Naive B cell (primary cell): ENCODE measurements around the gene TMEM204. TPM values are rescaled to one million over a fixed set of nuclear protein-coding genes. Genes with fewer than 3 reads are reported as not detected.

Experiments used
- ATAC-seq, 2 donors: fragments of 150-1000 bp; cut with Tn5 transposase; 2 replicates each; pipeline ENCODE4 v1.10.0; 2021; ENCODE audit warnings: low read depth in 2 of 2, mild to moderate bottlenecking in 2 of 2, moderate library complexity in 2 of 2
- DNase-seq: peaks from one replicate; pipeline ENCODE4 v3.0.0; 2022
- H3K27ac Mint-ChIP-seq, 6 donors: one replicate each; pipeline ENCODE4 v1.8.0; 2020 to 2022; ENCODE audit warnings: mild to moderate bottlenecking in 6 of 6, mixed read lengths in 6 of 6, moderate library complexity in 5 of 6, inconsistent platforms in 2 of 6
- H3K27me3 Mint-ChIP-seq, 3 donors: one replicate each; pipeline ENCODE4 v1.8.0; 2021 to 2022; ENCODE audit warnings: mixed read lengths in 3 of 3, mild to moderate bottlenecking in 1 of 3
- H3K36me3 Mint-ChIP-seq, 2 donors: one replicate each; pipeline ENCODE4 v1.8.0; 2020 to 2022; ENCODE audit warnings: mixed read lengths in 2 of 2, inconsistent platforms in 1 of 2, mild to moderate bottlenecking in 1 of 2
- H3K4me1 Mint-ChIP-seq, 3 donors: one replicate each; pipeline ENCODE4 v1.8.0; 2020 to 2022; ENCODE audit warnings: mixed read lengths in 3 of 3, inconsistent platforms in 1 of 3, mild to moderate bottlenecking in 1 of 3, moderate library complexity in 1 of 3
- H3K4me3 Mint-ChIP-seq, 8 donors: one replicate each; pipeline ENCODE4 v1.8.0; 2020 to 2022; ENCODE audit warnings: mild to moderate bottlenecking in 8 of 8, mixed read lengths in 8 of 8, moderate library complexity in 8 of 8, inconsistent platforms in 2 of 8
- H3K9me3 Mint-ChIP-seq, 7 donors: one replicate each; pipeline ENCODE4 v1.8.0; 2020 to 2022; ENCODE audit warnings: mixed read lengths in 7 of 7, mild to moderate bottlenecking in 5 of 7, inconsistent platforms in 2 of 7, moderate library complexity in 1 of 7
- polyA plus RNA-seq, 6 donors: library from polyadenylated mRNA; unstranded; fragments of 300-500 nt; fragmentation: Illumina TruSeq; gene quantifications; one replicate each; pipeline ENCODE4 v1.2.3, GENCODE V29; 2021; ENCODE audit warnings: low read depth in 6 of 6

TMEM204 gene
- polyA plus RNA-seq, 6 donors from 2014 or later = 5.2 to 23.9 (median 6.6) TPM

- no peaks in the 10 kb centered on the region for H3K4me1 Mint-ChIP-seq
- peak overlapping the region in 2 of 6 donors; percentile 51 to 64 for H3K27ac Mint-ChIP-seq
- H3K4me3 Mint-ChIP-seq = no peak overlapping the region
- ATAC-seq (no peak), DNase-seq (no peak)
- H3K27me3 Mint-ChIP-seq = no peaks in the 10 kb centered on the region
- peaks cover 0 to 7% of the 10 kb centered on the region in 2 donors for H3K36me3 Mint-ChIP-seq
- peaks cover 3 to 8% (median 4%) of the 10 kb centered on the region in 7 donors for H3K9me3 Mint-ChIP-seq
Measured at GRCh38 chr16:1518626-1519135, 14.8 kb upstream of the TMEM204 start.

GRCh38 chr16:1519831-1520230 lies 13.6 kb upstream of the TMEM204 start:
- no peaks in the 10 kb centered on the region for H3K27me3 Mint-ChIP-seq
- H3K36me3 Mint-ChIP-seq = peaks cover 0 to 2% of the 10 kb centered on the region in 2 donors
- no peak overlapping the region for H3K4me3 Mint-ChIP-seq
- H3K9me3 Mint-ChIP-seq = peaks cover 0 to 3% (median 3%) of the 10 kb centered on the region in 7 donors
- peak overlapping the region in 1 of 6 donors; percentile 26 for H3K27ac Mint-ChIP-seq
- DNase-seq (no peak), ATAC-seq (no peak)
- no peaks in the 10 kb centered on the region for H3K4me1 Mint-ChIP-seq

GRCh38 chr16:1520461-1520860 lies 13.0 kb upstream of the TMEM204 start:
- Mint-ChIP-seq H3K4me1 (no peaks in the 10 kb centered on the region), H3K36me3 (no peaks in the 10 kb centered on the region), H3K27ac (no peak overlapping the region), H3K4me3 (no peak overlapping the region), H3K27me3 (no peaks in the 10 kb centered on the region), H3K9me3 (peaks cover 0 to 1% (median 0%) of the 10 kb centered on the region in 7 donors)
- DNase-seq (no peak), ATAC-seq (no peak)

GRCh38 chr16:1523581-1524245 lies 9.8 kb upstream of the TMEM204 start:
- H3K4me3 Mint-ChIP-seq = no peak overlapping the region

GRCh38 chr16:1524366-1524765 lies 9.1 kb upstream of the TMEM204 start:
- Mint-ChIP-seq H3K36me3 (no peaks in the 10 kb centered on the region), H3K4me1 (peaks cover 0 to 3% (median 0%) of the 10 kb centered on the region in 3 donors), H3K27me3 (peaks cover 0 to 4% (median 0%) of the 10 kb centered on the region in 3 donors), H3K4me3 (no peak overlapping the region), H3K27ac (no peak overlapping the region), H3K9me3 (peaks cover 0 to 2% (median 0%) of the 10 kb centered on the region in 7 donors)
- DNase-seq = no peak
- no peak for ATAC-seq

More at GRCh38 chr16:1523581-1524245, 9.8 kb upstream of the TMEM204 start:
- no peak for ATAC-seq
- DNase-seq = no peak
- Mint-ChIP-seq H3K4me1 (peaks cover 0 to 3% (median 0%) of the 10 kb centered on the region in 3 donors), H3K27me3 (peaks cover 0 to 4% (median 0%) of the 10 kb centered on the region in 3 donors), H3K9me3 (peaks cover 0 to 2% (median 0%) of the 10 kb centered on the region in 7 donors), H3K27ac (peak overlapping the region in 1 of 6 donors; percentile 59), H3K36me3 (no peaks in the 10 kb centered on the region)

- H3K4me3 Mint-ChIP-seq = no peak overlapping the region
- H3K36me3 Mint-ChIP-seq = no peaks in the 10 kb centered on the region
- no peak for DNase-seq
- peaks cover 0 to 5% (median 3%) of the 10 kb centered on the region in 3 donors for H3K4me1 Mint-ChIP-seq
- peaks cover 0 to 2% (median 0%) of the 10 kb centered on the region in 7 donors for H3K9me3 Mint-ChIP-seq
- peaks cover 0 to 4% (median 0%) of the 10 kb centered on the region in 3 donors for H3K27me3 Mint-ChIP-seq
- no peak overlapping the region for H3K27ac Mint-ChIP-seq
- no peak for ATAC-seq
Measured at GRCh38 chr16:1525871-1526607, 7.4 kb upstream of the TMEM204 start.

GRCh38 chr16:1526608-1527555 lies 6.6 kb upstream of the TMEM204 start:
- H3K4me3 Mint-ChIP-seq = no peak overlapping the region
- H3K9me3 Mint-ChIP-seq = peaks cover 0 to 2% (median 0%) of the 10 kb centered on the region in 7 donors
- peaks cover 0 to 5% (median 3%) of the 10 kb centered on the region in 3 donors for H3K4me1 Mint-ChIP-seq
- H3K27me3 Mint-ChIP-seq = peaks cover 0 to 4% (median 0%) of the 10 kb centered on the region in 3 donors
- no peaks in the 10 kb centered on the region for H3K36me3 Mint-ChIP-seq
- DNase-seq (no peak), ATAC-seq (no peak)
- H3K27ac Mint-ChIP-seq = no peak overlapping the region

- H3K9me3 Mint-ChIP-seq = peaks cover 0 to 2% (median 0%) of the 10 kb centered on the region in 7 donors
- ATAC-seq (no peak), DNase-seq (no peak)
- H3K4me1 Mint-ChIP-seq = peaks cover 0 to 10% (median 3%) of the 10 kb centered on the region in 3 donors
- H3K27ac Mint-ChIP-seq = no peak overlapping the region
- no peak overlapping the region for H3K4me3 Mint-ChIP-seq
- no peaks in the 10 kb centered on the region for H3K36me3 Mint-ChIP-seq
- H3K27me3 Mint-ChIP-seq = peaks cover 0 to 7% (median 0%) of the 10 kb centered on the region in 3 donors
Measured at GRCh38 chr16:1527836-1528811, 5.3 kb upstream of the TMEM204 start.

- peaks cover 0 to 14% (median 3%) of the 10 kb centered on the region in 3 donors for H3K4me1 Mint-ChIP-seq
- H3K27ac Mint-ChIP-seq = peak overlapping the region in 1 of 6 donors; percentile 51
- no peak for ATAC-seq
Measured at GRCh38 chr16:1528921-1529537, 4.4 kb upstream of the TMEM204 start.

GRCh38 chr16:1530349-1530882 lies 3.0 kb upstream of the TMEM204 start:
- Mint-ChIP-seq H3K36me3 (no peaks in the 10 kb centered on the region), H3K4me3 (no peak overlapping the region), H3K9me3 (peaks cover 0 to 2% (median 0%) of the 10 kb centered on the region in 7 donors), H3K27ac (peak overlapping the region in 2 of 6 donors; percentile 73 to 76), H3K4me1 (peaks cover 0 to 23% (median 14%) of the 10 kb centered on the region in 3 donors), H3K27me3 (peaks cover 0 to 20% (median 0%) of the 10 kb centered on the region in 3 donors)
- DNase-seq (no peak), ATAC-seq (no peak)

More at GRCh38 chr16:1528921-1529537, 4.4 kb upstream of the TMEM204 start:
- H3K9me3 Mint-ChIP-seq = peaks cover 0 to 2% (median 0%) of the 10 kb centered on the region in 7 donors
- no peak overlapping the region for H3K4me3 Mint-ChIP-seq
- no peaks in the 10 kb centered on the region for H3K36me3 Mint-ChIP-seq
- H3K27me3 Mint-ChIP-seq = peaks cover 0 to 12% (median 0%) of the 10 kb centered on the region in 3 donors
- no peak for DNase-seq

- Mint-ChIP-seq H3K36me3 (no peaks in the 10 kb centered on the region), H3K4me3 (no peak overlapping the region), H3K27me3 (peaks cover 0 to 23% (median 0%) of the 10 kb centered on the region in 3 donors), H3K9me3 (peaks cover 0 to 2% (median 0%) of the 10 kb centered on the region in 7 donors), H3K27ac (no peak overlapping the region), H3K4me1 (peaks cover 0 to 25% (median 15%) of the 10 kb centered on the region in 3 donors)
- ATAC-seq (no peak), DNase-seq (no peak)
Measured at GRCh38 chr16:1530883-1531637, 2.4 kb upstream of the TMEM204 start.
